Calu3 (cell line): ENCODE data around the gene PCSK4. TPM values are rescaled to one million over a fixed set of nuclear protein-coding genes. Genes with fewer than 3 reads are reported as not detected.

ENCODE experiments used
- BruUV-seq: library from RNA; stranded (reverse); fragments of 400-500 nt; replicated peaks from 2 replicates; lab custom pipeline; 2021; lab: Mats Ljungman, UMichigan
- CTCF ChIA-PET: fragments of 300-600 bp; sonication (Branson Sonifier 250); formaldehyde crosslinking; loops from one replicate; lab custom pipeline; 2022; ENCODE audit warnings: antibody characterized with exemption; lab: Charles Lee
- DNase-seq: peaks from one replicate; pipeline ENCODE4 v3.0.0; 2022
- H3K27ac Mint-ChIP-seq: one replicate; pipeline ENCODE4 v1.8.0; 2022; ENCODE audit warnings: mixed read lengths; ENCODE audit not compliant: unreplicated experiment
- H3K27me3 Mint-ChIP-seq: one replicate; pipeline ENCODE4 v1.8.0; 2022; ENCODE audit warnings: mixed read lengths; ENCODE audit not compliant: unreplicated experiment
- H3K36me3 Mint-ChIP-seq: one replicate; pipeline ENCODE4 v1.8.0; 2022; ENCODE audit warnings: mild to moderate bottlenecking, moderate library complexity, mixed read lengths; ENCODE audit not compliant: insufficient read depth, unreplicated experiment
- H3K4me1 Mint-ChIP-seq: one replicate; pipeline ENCODE4 v1.8.0; 2022; ENCODE audit warnings: mild to moderate bottlenecking, low read depth, mixed read lengths; ENCODE audit not compliant: unreplicated experiment
- H3K4me3 Mint-ChIP-seq: one replicate; pipeline ENCODE4 v1.8.0; 2022; ENCODE audit warnings: mild to moderate bottlenecking, low read depth, moderate library complexity, mixed read lengths; ENCODE audit not compliant: unreplicated experiment
- H3K9me3 Mint-ChIP-seq: one replicate; pipeline ENCODE4 v1.8.0; 2022; ENCODE audit warnings: low read depth, mixed read lengths; ENCODE audit not compliant: unreplicated experiment
- intact Hi-C: fragments of 100-400 bp; cut with micrococcal nuclease; formaldehyde crosslinking; loops from one replicate; pipeline ENCODE4 v1.10.0; 2022; ENCODE audit not compliant: unreplicated experiment
- total RNA-seq: library from RNA; stranded (reverse); gene quantifications from 2 replicates; pipeline ENCODE4 v1.2.3, GENCODE V29; 2022
- TF ChIP-seq, protein P1 (sequence below): fragments of 200-600 bp; IDR thresholded peaks from one replicate; pipeline ENCODE4 v1.8.0; 2022; ENCODE audit warnings: antibody characterized with exemption; ENCODE audit not compliant: unreplicated experiment

The PCSK4 gene
- total RNA-seq, 1 experiment from 2014 or later = 5.5 TPM

DNA sequence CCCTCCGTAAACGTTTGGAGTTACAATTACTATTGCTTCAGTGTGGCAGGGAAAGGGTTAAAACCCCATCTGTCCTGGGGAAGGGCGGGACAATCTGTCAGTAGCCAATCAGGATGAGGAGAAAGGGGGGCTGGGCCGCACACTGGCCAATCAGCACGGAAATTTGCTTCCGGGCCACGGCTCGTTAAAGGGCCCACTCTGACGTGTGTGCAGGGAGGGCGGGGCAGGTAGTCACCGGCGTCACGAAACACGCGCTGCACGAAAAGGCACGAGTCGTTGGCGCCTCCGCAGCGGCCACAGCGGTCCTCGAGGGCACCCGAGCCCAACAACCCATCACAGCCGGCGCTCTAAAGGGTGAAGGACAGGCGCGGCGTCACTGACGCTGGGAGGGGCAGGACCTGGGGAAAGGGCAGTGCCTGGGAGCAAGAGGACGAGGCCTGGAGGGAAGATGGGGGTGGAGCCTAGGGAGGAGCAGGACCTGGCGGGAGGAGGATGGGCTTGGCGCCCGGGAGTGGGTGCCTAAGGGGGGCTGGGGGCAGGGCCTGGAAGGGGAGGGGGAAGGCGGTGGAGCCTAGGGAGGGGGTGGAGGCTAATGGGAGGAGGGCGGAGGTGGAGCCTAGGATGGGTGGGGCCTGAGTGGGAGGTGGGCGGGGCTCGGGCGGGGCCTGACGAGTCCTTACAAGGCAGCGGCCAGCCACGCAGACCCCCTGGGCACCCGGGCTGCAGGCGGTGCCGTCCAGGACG lies 17.8 kb upstream of the PCSK4 start:
- Mint-ChIP-seq H3K9me3 (no peaks in the 10 kb centered on the region), H3K4me1 (no peaks in the 10 kb centered on the region), H3K36me3 (peaks cover 17% of the 10 kb centered on the region), H3K4me3 (peak overlapping the region; percentile 50), H3K27me3 (peaks cover 7% of the 10 kb centered on the region), H3K27ac (peak overlapping the region; percentile 61)
- no TSS peak for BruUV-seq
- CTCF ChIA-PET = no interaction called here
- intact Hi-C loops = no loop called here
- TF ChIP-seq, protein P1, sequence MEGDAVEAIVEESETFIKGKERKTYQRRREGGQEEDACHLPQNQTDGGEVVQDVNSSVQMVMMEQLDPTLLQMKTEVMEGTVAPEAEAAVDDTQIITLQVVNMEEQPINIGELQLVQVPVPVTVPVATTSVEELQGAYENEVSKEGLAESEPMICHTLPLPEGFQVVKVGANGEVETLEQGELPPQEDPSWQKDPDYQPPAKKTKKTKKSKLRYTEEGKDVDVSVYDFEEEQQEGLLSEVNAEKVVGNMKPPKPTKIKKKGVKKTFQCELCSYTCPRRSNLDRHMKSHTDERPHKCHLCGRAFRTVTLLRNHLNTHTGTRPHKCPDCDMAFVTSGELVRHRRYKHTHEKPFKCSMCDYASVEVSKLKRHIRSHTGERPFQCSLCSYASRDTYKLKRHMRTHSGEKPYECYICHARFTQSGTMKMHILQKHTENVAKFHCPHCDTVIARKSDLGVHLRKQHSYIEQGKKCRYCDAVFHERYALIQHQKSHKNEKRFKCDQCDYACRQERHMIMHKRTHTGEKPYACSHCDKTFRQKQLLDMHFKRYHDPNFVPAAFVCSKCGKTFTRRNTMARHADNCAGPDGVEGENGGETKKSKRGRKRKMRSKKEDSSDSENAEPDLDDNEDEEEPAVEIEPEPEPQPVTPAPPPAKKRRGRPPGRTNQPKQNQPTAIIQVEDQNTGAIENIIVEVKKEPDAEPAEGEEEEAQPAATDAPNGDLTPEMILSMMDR = no peak
- peak; percentile 68 for DNase-seq

DNA sequence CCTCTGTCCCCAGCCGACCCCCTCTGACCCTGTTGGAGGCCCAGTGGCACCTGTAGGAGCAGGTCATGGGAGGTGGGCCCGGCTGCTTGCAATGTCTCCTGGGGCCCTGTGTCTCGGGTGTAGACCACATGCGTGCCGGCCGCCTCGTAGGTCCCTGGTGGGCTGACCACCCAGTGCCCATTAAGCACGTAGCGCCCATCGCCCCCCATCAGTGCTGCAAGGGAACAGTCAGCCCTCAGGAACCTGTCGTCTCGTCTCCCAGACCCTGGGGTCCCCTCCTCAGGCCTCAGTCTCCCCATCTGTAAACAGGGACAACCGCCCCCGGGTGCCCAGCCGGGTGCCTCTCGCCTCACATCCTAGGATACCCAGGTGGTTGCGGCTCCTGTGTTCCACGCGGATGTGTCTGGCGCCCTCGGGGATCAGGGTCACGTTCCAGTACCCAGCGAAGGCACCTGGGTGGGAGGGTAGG lies 17.1 kb upstream of the PCSK4 start:
- BruUV-seq = no TSS peak
- DNase-seq = no peak
- TF ChIP-seq, protein P1 = no peak
- Mint-ChIP-seq H3K27ac (peak overlapping the region; percentile 61), H3K9me3 (no peaks in the 10 kb centered on the region), H3K4me3 (no peak overlapping the region), H3K36me3 (peaks cover 11% of the 10 kb centered on the region), H3K27me3 (peaks cover 7% of the 10 kb centered on the region), H3K4me1 (no peaks in the 10 kb centered on the region)
- intact Hi-C loops = no loop called here
- CTCF ChIA-PET = no interaction called here

DNA sequence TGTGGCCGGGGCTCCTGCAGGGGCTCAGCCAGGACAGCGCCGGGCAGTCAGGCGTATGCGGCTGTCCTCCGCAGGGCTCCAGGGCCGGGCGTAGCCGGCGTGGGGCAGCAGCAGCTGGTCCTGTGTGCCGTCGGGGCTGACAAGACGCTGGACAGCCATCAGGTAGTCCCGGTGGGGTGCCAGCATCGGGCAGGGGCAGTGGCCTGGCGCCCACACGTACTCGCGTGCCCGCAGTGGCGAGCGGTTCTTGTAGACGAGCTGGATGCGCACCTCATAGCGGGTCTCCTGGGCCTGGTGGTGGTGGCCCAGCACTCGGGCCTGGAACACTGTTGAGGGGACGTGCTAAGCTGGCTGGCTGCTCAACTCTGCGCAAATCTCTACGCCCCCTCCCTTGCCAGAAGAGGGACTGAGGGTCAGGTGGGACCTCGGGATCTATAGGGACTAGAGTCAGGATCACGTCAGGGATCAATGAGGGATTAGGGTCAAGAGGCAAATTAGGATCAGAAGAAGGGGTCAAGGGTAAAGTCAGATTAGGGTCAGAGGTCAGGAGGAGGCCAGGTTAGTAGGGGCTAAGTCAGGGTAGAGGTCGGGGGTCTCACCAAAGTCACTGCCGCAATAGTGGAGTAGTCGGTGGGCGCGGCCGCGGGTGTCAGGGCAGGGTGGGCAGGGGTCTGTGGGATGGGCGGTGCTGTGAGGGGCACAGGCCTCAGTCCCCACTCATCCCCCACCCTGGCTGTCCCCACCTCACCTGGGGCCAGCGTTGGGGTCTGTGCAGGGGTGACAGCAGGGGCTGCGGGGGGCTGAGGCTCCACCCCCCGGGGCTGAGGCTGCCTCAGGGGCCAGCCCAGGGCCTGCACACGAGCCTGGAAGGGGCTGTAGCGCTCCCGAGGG lies 16.1 kb upstream of the PCSK4 start:
- peaks cover 7% of the 10 kb centered on the region for H3K27me3 Mint-ChIP-seq
- CTCF ChIA-PET = interaction anchor here (0.6 kb wide), 1 partner anchor 15 kb away, joined by 4 read pairs; the partner anchor contains the start of gene REEP6
- H3K4me1 Mint-ChIP-seq = no peaks in the 10 kb centered on the region
- DNase-seq = no peak
- peaks cover 10% of the 10 kb centered on the region for H3K36me3 Mint-ChIP-seq
- H3K9me3 Mint-ChIP-seq = no peaks in the 10 kb centered on the region
- TF ChIP-seq, protein P1 = no peak
- no peak overlapping the region for H3K4me3 Mint-ChIP-seq
- intact Hi-C loops = no loop called here
- no peak overlapping the region for H3K27ac Mint-ChIP-seq
- BruUV-seq = no TSS peak

DNA sequence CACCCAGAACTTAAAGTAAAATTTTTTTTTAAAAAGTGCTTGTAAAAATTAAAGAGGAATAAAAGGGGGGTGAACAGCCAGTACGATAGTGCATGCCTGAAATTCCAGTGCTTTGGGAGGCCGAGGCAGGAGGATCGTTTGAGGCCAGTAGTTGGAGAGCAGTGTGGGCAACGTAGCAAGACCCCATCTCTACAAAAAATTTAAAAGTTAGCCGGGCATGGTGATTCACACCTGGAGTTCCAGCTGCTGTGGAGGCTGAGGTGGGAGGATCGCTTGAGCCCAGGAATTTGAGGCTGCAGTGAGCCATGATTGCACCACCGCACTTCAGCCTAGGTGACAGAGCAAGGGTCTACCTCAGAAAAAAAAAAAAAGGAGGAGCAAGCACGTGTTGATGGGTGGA lies 14.9 kb upstream of the PCSK4 start:
- Mint-ChIP-seq H3K27me3 (peaks cover under 1% of the 10 kb centered on the region), H3K4me1 (no peaks in the 10 kb centered on the region), H3K9me3 (no peaks in the 10 kb centered on the region), H3K4me3 (no peak overlapping the region), H3K27ac (no peak overlapping the region), H3K36me3 (peaks cover 10% of the 10 kb centered on the region)
- BruUV-seq = no TSS peak
- CTCF ChIA-PET = no interaction called here
- TF ChIP-seq, protein P1 = no peak
- intact Hi-C loops = no loop called here
- DNase-seq = no peak
